Lower lobe of right lung (tissue), 2 donors: Measurements from ENCODE around the gene NEURL1B. TPM values are rescaled to one million over a fixed set of nuclear protein-coding genes. Genes with fewer than 3 reads are reported as not detected.
A peak's percentile ranks its signal among the peaks of the same experiment; 100 is the strongest.
"Not testable (repeated sequence)": the region's sequence is repeated elsewhere in the genome, so short reads cannot be mapped to it uniquely, and the experiment has no call there.

Experiments
- ATAC-seq, 2 donors: fragments of 200-7000 bp; cut with Tn5 transposase; one replicate each; pipeline ENCODE4 v1.9.1; 2020 to 2022; ENCODE audit warnings: mild to moderate bottlenecking in 2 of 2, moderate library complexity in 2 of 2
- DNase-seq: peaks from one replicate; pipeline ENCODE4 v3.0.0-alpha.2; 2020
- H3K27ac ChIP-seq: fragments of 200-600 bp; one replicate; pipeline ENCODE4 v1.8.0; 2022
- H3K27me3 ChIP-seq: fragments of 200-600 bp; one replicate; pipeline ENCODE4 v1.8.0; 2022; ENCODE audit warnings: low read depth
- H3K36me3 ChIP-seq: fragments of 200-600 bp; one replicate; pipeline ENCODE4 v1.8.0; 2022; ENCODE audit warnings: mild to moderate bottlenecking
- H3K4me1 ChIP-seq: fragments of 200-600 bp; one replicate; pipeline ENCODE4 v1.8.0; 2022
- H3K4me3 ChIP-seq: fragments of 200-600 bp; one replicate; pipeline ENCODE4 v1.8.0; 2022; ENCODE audit warnings: mild to moderate bottlenecking
- H3K9me3 ChIP-seq: fragments of 200-600 bp; one replicate; pipeline ENCODE4 v1.8.0; 2022
- intact Hi-C: fragments of 100-400 bp; cut with DNase I; formaldehyde crosslinking; loops from one replicate; pipeline ENCODE4 v1.11.0; 2022
- total RNA-seq: library from RNA; stranded (reverse); fragmentation: NEBNext Ultra II Directional; extraction: Animal tissue kit (Norgen Biotek cat#: 25700); gene quantifications from one replicate; pipeline ENCODE4 v1.2.1, GENCODE V29; 2021
- TF ChIP-seq, protein P1 (sequence below): fragments of 200-600 bp; IDR thresholded peaks from one replicate; pipeline ENCODE4 v1.8.0; 2022; ENCODE audit warnings: antibody characterized with exemption, mild to moderate bottlenecking
- donor health status: DM: no; HTN: yes; CAD: no; lungs with severe emphysema.

Gene NEURL1B
- total RNA-seq, 1 donor from 2014 or later, result 24.8 TPM

DNA sequence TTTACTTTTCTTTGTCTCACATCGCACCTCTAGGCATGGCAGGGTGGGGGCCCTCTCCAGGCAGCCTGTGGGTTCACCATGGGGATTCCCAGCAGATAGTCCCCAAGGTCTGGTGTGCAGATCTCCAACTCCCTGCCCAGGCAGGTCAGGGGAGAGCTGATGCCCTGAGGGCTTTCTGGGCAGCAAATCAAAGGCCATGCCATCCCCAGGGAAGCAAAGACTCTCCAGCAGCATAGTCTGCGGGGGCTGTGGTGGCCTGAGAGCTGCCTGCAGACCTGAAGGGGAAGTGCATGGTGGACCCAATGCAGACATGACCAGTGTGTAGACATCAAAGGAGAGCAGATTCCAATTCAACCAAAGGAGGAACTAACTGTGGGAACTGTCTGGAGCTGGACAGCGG is 7.7 kb downstream of the NEURL1B start:
- Histone ChIP-seq H3K36me3 (peaks cover 9% of the 10 kb centered on the region), H3K4me1 (peaks cover 44% of the 10 kb centered on the region), H3K27me3 (no peaks in the 10 kb centered on the region), H3K4me3 (no peak overlapping the region), H3K27ac (no peak overlapping the region), H3K9me3 (no peaks in the 10 kb centered on the region)
- intact Hi-C loops, result no loop called here
- TF ChIP-seq, protein P1, sequence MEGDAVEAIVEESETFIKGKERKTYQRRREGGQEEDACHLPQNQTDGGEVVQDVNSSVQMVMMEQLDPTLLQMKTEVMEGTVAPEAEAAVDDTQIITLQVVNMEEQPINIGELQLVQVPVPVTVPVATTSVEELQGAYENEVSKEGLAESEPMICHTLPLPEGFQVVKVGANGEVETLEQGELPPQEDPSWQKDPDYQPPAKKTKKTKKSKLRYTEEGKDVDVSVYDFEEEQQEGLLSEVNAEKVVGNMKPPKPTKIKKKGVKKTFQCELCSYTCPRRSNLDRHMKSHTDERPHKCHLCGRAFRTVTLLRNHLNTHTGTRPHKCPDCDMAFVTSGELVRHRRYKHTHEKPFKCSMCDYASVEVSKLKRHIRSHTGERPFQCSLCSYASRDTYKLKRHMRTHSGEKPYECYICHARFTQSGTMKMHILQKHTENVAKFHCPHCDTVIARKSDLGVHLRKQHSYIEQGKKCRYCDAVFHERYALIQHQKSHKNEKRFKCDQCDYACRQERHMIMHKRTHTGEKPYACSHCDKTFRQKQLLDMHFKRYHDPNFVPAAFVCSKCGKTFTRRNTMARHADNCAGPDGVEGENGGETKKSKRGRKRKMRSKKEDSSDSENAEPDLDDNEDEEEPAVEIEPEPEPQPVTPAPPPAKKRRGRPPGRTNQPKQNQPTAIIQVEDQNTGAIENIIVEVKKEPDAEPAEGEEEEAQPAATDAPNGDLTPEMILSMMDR, result no peak
- ATAC-seq, result peak in 1 of 2 donors; percentile 23
- DNase-seq, result no peak

DNA sequence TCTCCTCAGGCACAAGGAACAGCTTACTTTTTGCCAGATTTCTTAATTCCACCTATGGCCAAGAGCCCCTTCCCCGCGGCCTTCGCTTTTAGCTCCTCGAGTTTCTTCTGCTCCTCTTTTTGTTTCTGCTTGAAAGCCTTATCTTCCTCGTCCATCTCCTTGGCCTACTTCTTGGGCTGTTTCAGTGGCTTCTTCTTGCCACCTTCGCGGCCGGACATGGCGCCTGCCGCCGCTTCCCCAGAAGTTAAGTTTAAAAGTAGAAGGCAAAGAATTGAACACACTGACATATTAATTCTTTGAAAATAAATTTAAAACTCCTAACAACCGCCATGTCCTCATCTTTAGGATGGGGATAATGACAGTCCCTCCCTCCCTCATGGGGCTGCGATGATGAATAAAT is 15.4 kb downstream of the NEURL1B start:
- H3K27ac ChIP-seq, H3K27me3 ChIP-seq, ATAC-seq, H3K4me3 ChIP-seq, intact Hi-C loops, DNase-seq, H3K36me3 ChIP-seq: not testable (repeated sequence)
- peaks cover 14% of the 10 kb centered on the region for H3K9me3 ChIP-seq
- peaks cover 43% of the 10 kb centered on the region for H3K4me1 ChIP-seq

DNA sequence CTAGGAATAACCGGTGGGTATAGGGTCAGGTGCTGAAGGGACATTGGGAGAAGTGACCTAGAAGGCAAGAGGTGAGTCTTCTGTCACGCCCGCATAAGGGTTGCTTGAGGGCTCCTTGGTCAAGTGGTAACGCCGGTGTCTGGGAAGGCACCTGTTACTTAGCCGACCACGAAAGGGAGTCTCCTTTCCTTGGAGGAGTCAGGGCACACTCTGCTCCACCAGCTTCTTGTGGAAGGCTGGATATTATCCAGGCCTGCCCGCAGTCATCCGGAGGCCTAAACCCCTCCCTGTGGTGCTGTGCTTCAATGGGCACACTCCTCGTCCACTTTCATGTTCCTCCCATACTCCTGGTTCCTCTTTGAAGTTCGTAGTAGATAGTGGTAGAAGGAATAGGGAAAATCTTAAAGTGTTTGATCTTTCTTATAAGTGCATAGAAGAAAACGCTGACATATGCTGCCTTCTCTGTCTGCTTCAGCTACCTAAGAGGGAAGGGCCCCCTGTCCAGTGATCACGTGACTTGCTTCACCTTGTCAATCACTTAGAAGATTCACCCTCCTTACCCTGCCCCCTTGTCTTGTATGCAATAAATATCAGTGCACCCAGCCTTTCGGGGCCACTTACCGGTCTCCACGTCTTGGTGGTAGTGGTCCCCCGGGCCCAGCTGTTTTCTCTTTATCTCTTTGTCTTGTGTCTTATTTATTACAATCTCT is 16.6 kb downstream of the NEURL1B start:
- Histone ChIP-seq H3K27ac (peak overlapping the region; percentile 83), H3K9me3 (peaks cover 14% of the 10 kb centered on the region), H3K4me1 (peaks cover 55% of the 10 kb centered on the region)
- DNase-seq, intact Hi-C loops, H3K4me3 ChIP-seq, H3K27me3 ChIP-seq, H3K36me3 ChIP-seq, ATAC-seq: not testable (repeated sequence)

DNA sequence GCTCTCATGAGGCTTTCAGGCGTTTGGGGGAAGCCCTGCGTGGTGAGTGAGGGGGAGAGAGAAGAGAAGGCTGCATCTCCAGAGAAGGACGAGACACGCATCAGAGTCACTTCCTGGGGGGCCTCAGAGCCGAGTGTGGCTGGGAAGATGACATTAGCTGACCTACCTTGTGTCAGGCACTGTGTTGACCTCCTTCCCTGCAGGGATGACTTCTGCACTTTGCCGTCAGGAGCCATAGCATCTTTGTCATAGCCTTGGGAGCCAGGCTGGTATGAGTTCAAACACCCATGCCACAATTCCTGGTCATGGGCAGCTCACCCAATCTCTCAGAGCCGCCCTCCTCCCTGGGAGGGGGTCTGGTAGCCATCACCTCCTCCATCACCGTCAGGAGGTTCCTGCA is 17.3 kb downstream of the NEURL1B start:
- peak overlapping the region; percentile 83 for H3K27ac ChIP-seq

DNA sequence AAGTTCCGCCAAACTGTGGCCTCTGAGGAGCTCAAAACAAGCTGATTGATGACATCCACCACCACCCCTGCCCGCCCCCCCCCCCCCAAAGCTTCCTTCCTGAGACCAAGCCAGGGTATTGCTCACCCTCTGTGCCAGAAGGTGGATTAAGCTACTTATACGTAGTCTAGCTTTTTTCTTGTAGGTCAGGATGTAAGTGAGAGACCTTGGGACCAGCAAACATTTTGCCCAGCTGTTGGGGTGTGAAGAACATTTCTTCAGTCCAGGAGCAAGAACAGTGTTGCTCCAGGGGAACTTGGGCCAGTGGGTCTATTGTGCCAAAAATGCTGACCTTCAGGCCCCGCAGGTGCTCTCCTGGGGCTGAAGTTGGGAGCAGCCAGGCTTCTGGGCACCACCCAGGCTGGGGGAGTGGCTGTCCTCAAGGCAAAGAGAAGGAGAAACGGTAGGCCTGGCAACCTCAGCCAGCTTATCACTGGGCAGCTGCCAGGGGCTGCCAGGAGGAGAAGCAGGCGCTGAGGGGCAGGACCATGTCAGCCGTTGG is 18.0 kb downstream of the NEURL1B start:
- H3K4me3 ChIP-seq, result no peak overlapping the region
- ATAC-seq (peak; percentile 55 to 77), DNase-seq (peak; percentile 55)
- H3K4me1 ChIP-seq, result peaks cover 59% of the 10 kb centered on the region
- no peaks in the 10 kb centered on the region for H3K27me3 ChIP-seq
- intact Hi-C loops, result no loop called here
- peak overlapping the region; percentile 83 for H3K27ac ChIP-seq
- peaks cover 14% of the 10 kb centered on the region for H3K9me3 ChIP-seq
- H3K36me3 ChIP-seq, result no peaks in the 10 kb centered on the region
- TF ChIP-seq, protein P1, result no peak

More for the DNA sequence above, 17.3 kb downstream of the NEURL1B start:
- H3K4me1 ChIP-seq, result peaks cover 59% of the 10 kb centered on the region
- no peak for ATAC-seq
- no peak overlapping the region for H3K4me3 ChIP-seq
- DNase-seq, result no peak
- no peaks in the 10 kb centered on the region for H3K36me3 ChIP-seq
- intact Hi-C loops, result no loop called here
- TF ChIP-seq, protein P1, result no peak
- H3K27me3 ChIP-seq, result no peaks in the 10 kb centered on the region
- peaks cover 14% of the 10 kb centered on the region for H3K9me3 ChIP-seq

DNA sequence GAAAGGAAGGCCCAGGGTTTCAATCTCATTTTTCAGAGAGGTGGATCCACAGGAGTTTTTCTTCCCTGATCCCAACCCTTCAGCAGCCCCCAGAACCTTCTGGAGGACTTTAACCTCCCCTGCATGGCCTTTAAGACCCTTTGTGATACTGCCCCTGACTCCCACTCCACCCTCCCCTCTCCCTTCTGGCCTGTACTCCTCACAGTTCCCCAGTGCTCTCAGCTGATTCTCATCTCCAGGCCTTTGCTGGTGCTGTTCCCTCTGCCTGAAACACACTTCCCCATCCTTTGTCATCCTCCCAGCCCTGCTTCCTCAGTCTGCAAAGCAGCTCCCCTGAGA is 18.5 kb downstream of the NEURL1B start:
- H3K9me3 ChIP-seq, result peaks cover 14% of the 10 kb centered on the region
- H3K27ac ChIP-seq, result peak overlapping the region; percentile 83
- H3K4me3 ChIP-seq, result no peak overlapping the region
- TF ChIP-seq, protein P1, result no peak
- H3K36me3 ChIP-seq, result no peaks in the 10 kb centered on the region
- intact Hi-C loops, result no loop called here
- peaks cover 59% of the 10 kb centered on the region for H3K4me1 ChIP-seq
- DNase-seq (no peak), ATAC-seq (peak in 1 of 2 donors; percentile 4)
- no peaks in the 10 kb centered on the region for H3K27me3 ChIP-seq
